ENCODE measurements around the gene LUZP1. TPM values are rescaled to one million over a fixed set of nuclear protein-coding genes. Genes with fewer than 3 reads are reported as not detected.

The LUZP1 gene
- total and polyA plus RNA-seq, 10 of the 15 experiments (the other 5 are each of a cell fraction or from before 2014, with no cell fraction given): 11.3 to 28.2 (median 17.3) TPM

- TF ChIP-seq SUPT20H (IDR thresholded peaks at IDR 0.05; ENCODE audit: borderline replicate concordance, control insufficient read depth, low read depth, low read length): no peak
- no peak for TF ChIP-seq NR2C1 (IDR thresholded peaks at IDR 0.05)
- no peak for TF ChIP-seq SREBF1 (IDR thresholded peaks at IDR 0.05; ENCODE audit: low read length)
- TF ChIP-seq WRNIP1 (IDR thresholded peaks at IDR 0.05; ENCODE audit: borderline replicate concordance, low read depth, low read length): no peak
- TF ChIP-seq CTCF (IDR thresholded peaks at IDR 0.05 in 2 of 3, conservative IDR thresholded peaks at IDR 0.05 in 1 of 3; ENCODE audit: control insufficient read depth in 2 of 3, extremely low read depth in 1 of 3, insufficient read depth in 1 of 3, low read depth in 3 of 3, low read length in 3 of 3): no peak
These were observed 594 bp downstream of the LUZP1 start (continued) for GRCh38 chr1:23168079-23168444.

- Histone ChIP-seq H3K4me2 (ENCODE audit: control insufficient read depth, insufficient read depth) (peak overlapping the region; percentile 46), H3K36me3 (ENCODE audit: control insufficient read depth in 2 of 2, insufficient read depth in 2 of 2, low read length in 1 of 2) (no peaks in the 10 kb centered on the region), H3K27me3 (replicated peaks in 1 of 2; ENCODE audit: control insufficient read depth in 2 of 2, insufficient read depth in 2 of 2, low read length in 1 of 2) (no peaks in the 10 kb centered on the region), H3K27ac (ENCODE audit: control insufficient read depth, insufficient read depth) (no peak overlapping the region), H2AFZ (ENCODE audit: control insufficient read depth, low read depth, low read length) (peak overlapping the region; percentile 42; the same call in 1 of the 2 replicates), H3K9ac (ENCODE audit: control insufficient read depth, insufficient read depth, low read length) (peak overlapping the region; percentile 64; the same call in 1 of the 2 replicates), H4K20me1 (ENCODE audit: control insufficient read depth, insufficient read depth) (no peaks in the 10 kb centered on the region), H3K9me3 (replicated peaks; ENCODE audit: control insufficient read depth, insufficient read depth, low read length) (no peaks in the 10 kb centered on the region), H3K79me2 (ENCODE audit: control insufficient read depth, insufficient read depth, low read length) (peaks cover 29% of the 10 kb centered on the region), H3K4me1 (ENCODE audit: control insufficient read depth, insufficient read depth, low read length) (peaks cover 7% of the 10 kb centered on the region), H3K4me3 (peak overlapping the region; percentile 95)
- ChIA-PET SMC1A (ENCODE audit: uncharacterized antibody, unreplicated experiment) (interaction anchor here (0.9 to 8.2 kb wide), 6 partner anchors 14 to 68 kb away, joined by 3 to 65 read pairs (median 4); no protein-coding TSS in a partner anchor), RAD21 (ENCODE audit: unreplicated experiment) (interaction anchor here (1.0 to 4.3 kb wide), 7 partner anchors 8 to 147 kb away, joined by 3 to 17 read pairs (median 3); no protein-coding TSS in a partner anchor), CTCF (interaction anchor here (1.1 to 6.9 kb wide), 4 partner anchors 15 to 68 kb away, joined by 3 to 41 read pairs (median 9); no protein-coding TSS in a partner anchor), POLR2A (interaction anchor here (0.6 to 1.5 kb wide), 5 partner anchors 15 to 69 kb away, joined by 3 read pairs; no protein-coding TSS in a partner anchor)
- BruUV-seq (replicated peaks): no TSS peak
- peak; percentile 29 for ATAC-seq
- 26% methylated on average over 22 of the region's 45 CpGs for WGBS (ENCODE audit: insufficient coverage, insufficient replicate concordance, low lambda C conversion rate, missing lambda C conversion rate)
- no peak for DNase-seq (ENCODE audit: low read depth, low spot score)
- FAIRE-seq: no peak
- in situ Hi-C loops (cut with MboI): no loop called here
- intact Hi-C loops (cut with micrococcal nuclease; ENCODE audit: unreplicated experiment): no loop called here
- no peak for TF ChIP-seq SMAD1 (IDR thresholded peaks at IDR 0.05; ENCODE audit: low read depth, partially characterized antibody)
- no peak for TF ChIP-seq NFXL1 (IDR thresholded peaks at IDR 0.05; ENCODE audit: borderline replicate concordance)
- TF ChIP-seq KAT2A (conservative IDR thresholded peaks at IDR 0.05; ENCODE audit: control insufficient read depth, low read depth, low read length): no peak
- no peak for TF ChIP-seq POLR2AphosphoS2 (IDR thresholded peaks at IDR 0.05; ENCODE audit: low read depth, low read length)
- TF ChIP-seq SMC3 (IDR thresholded peaks at IDR 0.05; ENCODE audit: borderline replicate concordance, low read length): no peak
- peak in 1 of 2 experiments; percentile 42; a peak in 1 of 4 replicates for TF ChIP-seq IKZF2 (IDR thresholded peaks at IDR 0.05)
- no peak for TF ChIP-seq MLLT1 (IDR thresholded peaks at IDR 0.05)
- TF ChIP-seq RELA (IDR thresholded peaks at IDR 0.05; ENCODE audit: borderline replicate concordance, partially characterized antibody): no peak
- no peak for TF ChIP-seq ASH2L (IDR thresholded peaks at IDR 0.05; ENCODE audit: borderline replicate concordance, low read depth)
- no peak for TF ChIP-seq BCLAF1 (IDR thresholded peaks at IDR 0.05)
These were observed 1.1 kb downstream of the LUZP1 start for GRCh38 chr1:23167353-23168078.

All from GM12878 (cell line).